Hepatic stellate cell (primary cell): ENCODE measurements around the gene KANSL1.
"Not testable (repeated sequence)": the region's sequence is repeated elsewhere in the genome, so short reads cannot be mapped to it uniquely, and the experiment has no call there.

Experiments used
- DNase-seq: peaks from one replicate; pipeline ENCODE4 v3.0.0; 2011; ENCODE audit warnings: low spot score

Gene KANSL1

DNA sequence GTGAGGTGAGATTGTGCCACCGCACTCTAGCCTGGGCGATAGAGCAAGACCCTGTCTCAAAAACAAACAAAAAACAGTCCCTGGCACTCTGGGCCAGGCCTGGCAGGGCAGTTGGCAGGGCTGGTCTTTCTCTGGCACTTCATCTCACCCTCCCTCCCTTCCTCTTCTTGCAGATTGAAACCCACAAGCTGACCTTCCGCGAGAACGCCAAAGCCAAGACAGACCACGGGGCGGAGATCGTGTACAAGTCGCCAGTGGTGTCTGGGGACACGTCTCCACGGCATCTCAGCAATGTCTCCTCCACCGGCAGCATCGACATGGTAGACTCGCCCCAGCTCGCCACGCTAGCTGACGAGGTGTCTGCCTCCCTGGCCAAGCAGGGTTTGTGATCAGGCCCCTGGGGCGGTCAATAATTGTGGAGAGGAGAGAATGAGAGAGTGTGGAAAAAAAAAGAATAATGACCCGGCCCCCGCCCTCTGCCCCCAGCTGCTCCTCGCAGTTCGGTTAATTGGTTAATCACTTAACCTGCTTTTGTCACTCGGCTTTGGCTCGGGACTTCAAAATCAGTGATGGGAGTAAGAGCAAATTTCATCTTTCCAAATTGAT, 169.3 kb downstream of the KANSL1 start:
- DNase-seq, result no peak

DNA sequence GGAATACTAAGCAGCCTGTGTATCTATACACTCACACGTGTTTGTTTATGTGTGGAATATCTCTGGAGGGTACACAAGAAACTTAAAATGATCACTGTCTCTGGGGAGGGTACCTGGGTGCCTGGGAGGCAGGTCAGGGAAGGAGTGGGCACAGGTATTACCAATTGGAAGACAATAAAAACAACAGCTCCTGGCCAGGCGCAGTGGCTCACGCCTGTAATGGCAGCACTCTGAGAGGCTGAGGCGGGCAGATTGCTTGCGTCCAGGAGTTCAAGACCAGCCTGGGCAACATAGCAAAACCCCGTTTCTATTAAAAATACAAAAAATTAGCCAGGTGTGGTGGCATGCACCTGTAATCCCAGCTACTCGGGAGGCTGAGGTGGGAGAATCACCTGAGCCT, 169.9 kb downstream of the KANSL1 start:
- not testable (repeated sequence) for DNase-seq

DNA sequence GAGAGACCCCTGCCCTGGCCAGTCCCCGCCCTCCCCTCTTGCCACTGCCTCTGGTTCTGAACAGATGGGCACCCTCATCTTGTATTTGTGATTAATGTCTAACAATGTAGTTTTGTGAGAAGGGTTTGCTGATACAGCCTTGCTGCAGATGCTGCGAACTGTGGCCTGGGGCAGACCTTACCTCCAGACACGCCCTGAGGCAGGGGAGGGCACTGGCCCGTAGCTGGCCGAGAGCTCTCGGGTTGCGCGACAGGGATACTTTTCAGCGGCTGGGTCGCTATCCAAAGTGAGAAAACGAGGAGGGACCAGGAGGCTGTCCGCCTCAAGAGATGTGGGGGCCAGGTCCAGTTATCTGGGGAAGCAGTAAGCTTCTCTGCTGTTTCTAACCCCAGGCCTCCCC, 172.2 kb downstream of the KANSL1 start:
- DNase-seq, result no peak

DNA sequence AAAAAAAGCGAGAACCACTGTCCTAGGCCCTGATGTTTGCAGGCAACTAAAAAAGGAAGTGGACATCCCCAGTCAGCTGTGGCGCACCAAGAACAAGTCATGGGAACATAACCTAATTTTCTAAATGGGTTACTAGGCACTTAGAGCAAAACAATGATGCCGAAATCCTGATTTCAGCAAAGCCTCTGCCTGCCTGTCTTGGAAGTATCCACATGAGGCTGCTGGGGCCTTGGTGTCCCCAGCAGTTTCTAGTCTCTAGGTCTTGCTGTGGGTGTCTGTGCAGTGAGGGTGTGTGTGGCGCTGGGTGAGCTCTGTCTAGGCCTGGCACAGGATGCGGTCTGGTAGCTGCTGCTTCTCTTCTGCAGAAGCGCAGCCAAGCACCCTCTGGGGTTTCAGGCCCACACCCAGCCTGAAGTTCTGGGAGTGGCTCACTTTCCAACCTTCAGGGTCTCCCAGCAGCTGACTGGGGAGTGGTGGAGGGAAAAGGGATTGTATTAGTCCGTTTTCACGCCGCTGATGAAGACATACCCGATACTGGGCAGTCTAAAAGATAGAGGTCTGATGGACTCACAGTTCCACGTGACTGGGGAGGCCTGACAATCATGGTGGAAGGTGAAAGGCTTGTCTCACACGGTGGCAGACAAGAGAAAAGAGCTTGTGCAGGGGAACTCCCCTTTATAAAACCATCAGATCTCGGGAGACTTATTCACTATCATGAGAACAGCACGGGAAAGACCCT, 173.0 kb downstream of the KANSL1 start:
- no peak for DNase-seq

DNA sequence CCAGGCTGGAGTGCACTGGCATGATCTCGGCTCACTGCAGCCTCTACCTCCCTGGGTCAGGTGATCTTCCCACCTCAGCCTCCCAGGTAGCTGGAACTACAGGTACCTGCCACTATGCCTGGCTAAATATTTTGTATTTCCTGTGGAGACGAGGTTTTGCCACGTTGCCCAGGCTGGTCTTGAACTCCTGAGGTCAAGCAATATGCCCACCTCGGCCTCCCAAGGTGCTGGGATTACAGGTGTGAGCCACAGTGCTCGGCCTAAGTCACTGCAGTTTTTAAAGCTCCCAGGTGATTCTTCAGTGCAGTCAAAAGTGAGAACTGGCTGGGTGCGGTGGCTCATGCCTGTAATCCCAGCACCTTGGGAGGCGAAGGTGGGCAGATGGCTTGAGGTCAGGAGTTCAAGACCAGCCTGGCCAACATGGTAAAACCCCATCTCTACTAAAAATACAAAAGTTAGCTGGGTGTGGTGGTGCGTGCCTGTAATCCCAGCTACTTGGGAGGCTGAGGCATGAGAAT, 173.8 kb downstream of the KANSL1 start:
- DNase-seq, result not testable (repeated sequence)

DNA sequence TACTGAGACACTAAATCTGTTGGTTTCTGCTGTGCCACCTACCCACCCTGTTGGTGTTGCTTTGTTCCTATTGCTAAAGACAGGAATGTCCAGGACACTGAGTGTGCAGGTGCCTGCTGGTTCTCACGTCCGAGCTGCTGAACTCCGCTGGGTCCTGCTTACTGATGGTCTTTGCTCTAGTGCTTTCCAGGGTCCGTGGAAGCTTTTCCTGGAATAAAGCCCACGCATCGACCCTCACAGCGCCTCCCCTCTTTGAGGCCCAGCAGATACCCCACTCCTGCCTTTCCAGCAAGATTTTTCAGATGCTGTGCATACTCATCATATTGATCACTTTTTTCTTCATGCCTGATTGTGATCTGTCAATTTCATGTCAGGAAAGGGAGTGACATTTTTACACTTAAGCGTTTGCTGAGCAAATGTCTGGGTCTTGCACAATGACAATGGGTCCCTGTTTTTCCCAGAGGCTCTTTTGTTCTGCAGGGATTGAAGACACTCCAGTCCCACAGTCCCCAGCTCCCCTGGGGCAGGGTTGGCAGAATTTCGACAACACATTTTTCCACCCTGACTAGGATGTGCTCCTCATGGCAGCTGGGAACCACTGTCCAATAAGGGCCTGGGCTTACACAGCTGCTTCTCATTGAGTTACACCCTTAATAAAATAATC, 179.6 kb downstream of the KANSL1 start:
- DNase-seq, result peak; percentile 88

DNA sequence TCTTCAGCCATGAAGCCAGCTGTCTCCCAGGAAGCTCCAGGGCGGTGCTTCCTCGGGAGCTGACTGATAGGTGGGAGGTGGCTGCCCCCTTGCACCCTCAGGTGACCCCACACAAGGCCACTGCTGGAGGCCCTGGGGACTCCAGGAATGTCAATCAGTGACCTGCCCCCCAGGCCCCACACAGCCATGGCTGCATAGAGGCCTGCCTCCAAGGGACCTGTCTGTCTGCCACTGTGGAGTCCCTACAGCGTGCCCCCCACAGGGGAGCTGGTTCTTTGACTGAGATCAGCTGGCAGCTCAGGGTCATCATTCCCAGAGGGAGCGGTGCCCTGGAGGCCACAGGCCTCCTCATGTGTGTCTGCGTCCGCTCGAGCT, 180.1 kb downstream of the KANSL1 start:
- DNase-seq, result no peak

DNA sequence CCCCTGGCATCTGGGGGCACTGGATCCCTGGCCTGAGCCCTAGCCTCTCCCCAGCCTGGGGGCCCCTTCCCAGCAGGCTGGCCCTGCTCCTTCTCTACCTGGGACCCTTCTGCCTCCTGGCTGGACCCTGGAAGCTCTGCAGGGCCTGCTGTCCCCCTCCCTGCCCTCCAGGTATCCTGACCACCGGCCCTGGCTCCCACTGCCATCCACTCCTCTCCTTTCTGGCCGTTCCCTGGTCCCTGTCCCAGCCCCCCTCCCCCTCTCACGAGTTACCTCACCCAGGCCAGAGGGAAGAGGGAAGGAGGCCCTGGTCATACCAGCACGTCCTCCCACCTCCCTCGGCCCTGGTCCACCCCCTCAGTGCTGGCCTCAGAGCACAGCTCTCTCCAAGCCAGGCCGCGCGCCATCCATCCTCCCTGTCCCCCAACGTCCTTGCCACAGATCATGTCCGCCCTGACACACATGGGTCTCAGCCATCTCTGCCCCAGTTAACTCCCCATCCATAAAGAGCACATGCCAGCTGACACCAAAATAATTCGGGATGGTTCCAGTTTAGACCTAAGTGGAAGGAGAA, 180.6 kb downstream of the KANSL1 start:
- DNase-seq, result no peak

DNA sequence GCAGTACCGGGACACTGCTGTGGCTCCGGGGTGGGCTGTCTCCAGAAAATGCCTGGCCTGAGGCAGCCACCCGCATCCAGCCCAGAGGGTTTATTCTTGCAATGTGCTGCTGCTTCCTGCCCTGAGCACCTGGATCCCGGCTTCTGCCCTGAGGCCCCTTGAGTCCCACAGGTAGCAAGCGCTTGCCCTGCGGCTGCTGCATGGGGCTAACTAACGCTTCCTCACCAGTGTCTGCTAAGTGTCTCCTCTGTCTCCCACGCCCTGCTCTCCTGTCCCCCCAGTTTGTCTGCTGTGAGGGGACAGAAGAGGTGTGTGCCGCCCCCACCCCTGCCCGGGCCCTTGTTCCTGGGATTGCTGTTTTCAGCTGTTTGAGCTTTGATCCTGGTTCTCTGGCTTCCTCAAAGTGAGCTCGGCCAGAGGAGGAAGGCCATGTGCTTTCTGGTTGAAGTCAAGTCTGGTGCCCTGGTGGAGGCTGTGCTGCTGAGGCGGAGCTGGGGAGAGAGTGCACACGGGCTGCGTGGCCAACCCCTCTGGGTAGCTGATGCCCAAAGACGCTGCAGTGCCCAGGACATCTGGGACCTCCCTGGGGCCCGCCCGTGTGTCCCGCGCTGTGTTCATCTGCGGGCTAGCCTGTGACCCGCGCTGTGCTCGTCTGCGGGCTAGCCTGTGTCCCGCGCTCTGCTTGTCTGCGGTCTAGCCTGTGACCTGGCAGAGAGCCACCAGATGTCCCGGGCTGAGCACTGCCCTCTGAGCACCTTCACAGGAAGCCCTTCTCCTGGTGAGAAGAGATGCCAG, 181.3 kb downstream of the KANSL1 start:
- no peak for DNase-seq

DNA sequence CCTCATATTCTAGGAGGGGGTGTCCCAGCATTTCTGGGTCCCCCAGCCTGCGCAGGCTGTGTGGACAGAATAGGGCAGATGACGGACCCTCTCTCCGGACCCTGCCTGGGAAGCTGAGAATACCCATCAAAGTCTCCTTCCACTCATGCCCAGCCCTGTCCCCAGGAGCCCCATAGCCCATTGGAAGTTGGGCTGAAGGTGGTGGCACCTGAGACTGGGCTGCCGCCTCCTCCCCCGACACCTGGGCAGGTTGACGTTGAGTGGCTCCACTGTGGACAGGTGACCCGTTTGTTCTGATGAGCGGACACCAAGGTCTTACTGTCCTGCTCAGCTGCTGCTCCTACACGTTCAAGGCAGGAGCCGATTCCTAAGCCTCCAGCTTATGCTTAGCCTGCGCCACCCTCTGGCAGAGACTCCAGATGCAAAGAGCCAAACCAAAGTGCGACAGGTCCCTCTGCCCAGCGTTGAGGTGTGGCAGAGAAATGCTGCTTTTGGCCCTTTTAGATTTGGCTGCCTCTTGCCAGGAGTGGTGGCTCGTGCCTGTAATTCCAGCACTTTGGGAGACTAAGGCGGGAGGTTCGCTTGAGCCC, 182.5 kb downstream of the KANSL1 start:
- DNase-seq, result no peak

DNA sequence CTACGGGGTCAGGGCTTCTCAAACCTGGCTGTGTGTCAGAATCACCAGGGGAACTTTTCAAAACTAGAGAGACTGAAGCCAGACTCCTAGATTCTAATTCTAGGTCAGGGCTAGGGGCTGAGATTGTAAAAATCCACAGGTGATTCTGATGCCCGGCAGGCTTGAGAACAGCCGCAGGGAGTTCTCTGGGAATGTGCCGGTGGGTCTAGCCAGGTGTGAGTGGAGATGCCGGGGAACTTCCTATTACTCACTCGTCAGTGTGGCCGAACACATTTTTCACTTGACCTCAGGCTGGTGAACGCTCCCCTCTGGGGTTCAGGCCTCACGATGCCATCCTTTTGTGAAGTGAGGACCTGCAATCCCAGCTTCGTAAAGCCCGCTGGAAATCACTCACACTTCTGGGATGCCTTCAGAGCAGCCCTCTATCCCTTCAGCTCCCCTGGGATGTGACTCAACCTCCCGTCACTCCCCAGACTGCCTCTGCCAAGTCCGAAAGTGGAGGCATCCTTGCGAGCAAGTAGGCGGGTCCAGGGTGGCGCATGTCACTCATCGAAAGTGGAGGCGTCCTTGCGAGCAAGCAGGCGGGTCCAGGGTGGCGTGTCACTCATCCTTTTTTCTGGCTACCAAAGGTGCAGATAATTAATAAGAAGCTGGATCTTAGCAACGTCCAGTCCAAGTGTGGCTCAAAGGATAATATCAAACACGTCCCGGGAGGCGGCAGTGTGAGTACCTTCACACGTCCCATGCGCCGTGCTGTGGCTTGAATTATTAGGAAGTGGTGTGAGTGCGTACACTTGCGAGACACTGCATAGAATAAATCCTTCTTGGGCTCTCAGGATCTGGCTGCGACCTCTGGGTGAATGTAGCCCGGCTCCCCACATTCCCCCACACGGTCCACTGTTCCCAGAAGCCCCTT, 183.3 kb downstream of the KANSL1 start:
- peak; percentile 90 for DNase-seq

DNA sequence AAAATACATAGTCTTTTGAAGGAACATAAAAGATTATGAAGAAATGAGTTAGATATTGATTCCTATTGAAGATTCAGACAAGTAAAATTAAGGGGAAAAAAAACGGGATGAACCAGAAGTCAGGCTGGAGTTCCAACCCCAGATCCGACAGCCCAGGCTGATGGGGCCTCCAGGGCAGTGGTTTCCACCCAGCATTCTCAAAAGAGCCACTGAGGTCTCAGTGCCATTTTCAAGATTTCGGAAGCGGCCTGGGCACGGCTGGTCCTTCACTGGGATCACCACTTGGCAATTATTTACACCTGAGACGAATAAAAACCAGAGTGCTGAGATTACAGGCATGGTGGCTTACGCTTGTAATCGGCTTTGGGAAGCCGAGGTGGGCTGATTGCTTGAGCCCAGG, 184.6 kb downstream of the KANSL1 start:
- DNase-seq, result no peak

DNA sequence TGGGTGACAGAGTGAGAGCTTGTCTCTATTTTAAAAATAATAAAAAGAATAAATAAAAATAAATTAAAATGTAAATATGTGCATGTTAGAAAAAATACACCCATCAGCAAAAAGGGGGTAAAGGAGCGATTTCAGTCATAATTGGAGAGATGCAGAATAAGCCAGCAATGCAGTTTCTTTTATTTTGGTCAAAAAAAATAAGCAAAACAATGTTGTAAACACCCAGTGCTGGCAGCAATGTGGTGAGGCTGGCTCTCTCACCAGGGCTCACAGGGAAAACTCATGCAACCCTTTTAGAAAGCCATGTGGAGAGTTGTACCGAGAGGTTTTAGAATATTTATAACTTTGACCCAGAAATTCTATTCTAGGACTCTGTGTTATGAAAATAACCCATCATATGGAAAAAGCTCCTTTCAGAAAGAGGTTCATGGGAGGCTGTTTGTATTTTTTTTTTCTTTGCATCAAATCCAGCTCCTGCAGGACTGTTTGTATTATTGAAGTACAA, 185.7 kb downstream of the KANSL1 start:
- DNase-seq, result no peak

DNA sequence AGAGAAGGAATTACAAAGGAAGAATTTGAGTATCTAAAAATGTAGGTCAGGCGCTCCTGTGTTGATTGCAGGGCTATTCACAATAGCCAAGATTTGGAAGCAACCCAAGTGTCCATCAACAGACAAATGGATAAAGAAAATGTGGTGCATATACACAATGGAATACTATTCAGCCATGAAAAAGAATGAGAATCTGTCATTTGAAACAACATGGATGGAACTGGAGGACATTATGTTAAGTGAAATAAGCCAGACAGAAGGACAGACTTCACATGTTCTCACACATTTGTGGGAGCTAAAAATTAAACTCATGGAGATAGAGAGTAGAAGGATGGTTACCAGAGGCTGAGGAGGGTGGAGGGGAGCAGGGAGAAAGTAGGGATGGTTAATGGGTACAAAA, 187.1 kb downstream of the KANSL1 start:
- not testable (repeated sequence) for DNase-seq

DNA sequence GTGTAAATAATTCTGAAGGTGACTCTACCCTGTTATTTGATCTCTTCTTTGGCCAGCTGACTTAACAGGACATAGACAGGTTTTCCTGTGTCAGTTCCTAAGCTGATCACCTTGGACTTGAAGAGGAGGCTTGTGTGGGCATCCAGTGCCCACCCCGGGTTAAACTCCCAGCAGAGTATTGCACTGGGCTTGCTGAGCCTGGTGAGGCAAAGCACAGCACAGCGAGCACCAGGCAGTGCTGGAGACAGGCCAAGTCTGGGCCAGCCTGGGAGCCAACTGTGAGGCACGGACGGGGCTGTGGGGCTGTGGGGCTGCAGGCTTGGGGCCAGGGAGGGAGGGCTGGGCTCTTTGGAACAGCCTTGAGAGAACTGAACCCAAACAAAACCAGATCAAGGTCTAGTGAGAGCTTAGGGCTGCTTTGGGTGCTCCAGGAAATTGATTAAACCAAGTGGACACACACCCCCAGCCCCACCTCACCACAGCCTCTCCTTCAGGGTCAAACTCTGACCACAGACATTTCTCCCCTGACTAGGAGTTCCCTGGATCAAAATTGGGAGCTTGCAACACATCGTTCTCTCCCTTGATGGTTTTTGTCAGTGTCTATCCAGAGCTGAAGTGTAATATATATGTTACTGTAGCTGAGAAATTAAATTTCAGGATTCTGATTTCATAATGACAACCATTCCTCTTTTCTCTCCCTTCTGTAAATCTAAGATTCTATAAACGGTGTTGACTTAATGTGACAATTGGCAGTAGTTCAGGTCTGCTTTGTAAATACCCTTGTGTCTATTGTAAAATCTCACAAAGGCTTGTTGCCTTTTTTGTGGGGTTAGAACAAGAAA, 189.1 kb downstream of the KANSL1 start:
- DNase-seq, result no peak

DNA sequence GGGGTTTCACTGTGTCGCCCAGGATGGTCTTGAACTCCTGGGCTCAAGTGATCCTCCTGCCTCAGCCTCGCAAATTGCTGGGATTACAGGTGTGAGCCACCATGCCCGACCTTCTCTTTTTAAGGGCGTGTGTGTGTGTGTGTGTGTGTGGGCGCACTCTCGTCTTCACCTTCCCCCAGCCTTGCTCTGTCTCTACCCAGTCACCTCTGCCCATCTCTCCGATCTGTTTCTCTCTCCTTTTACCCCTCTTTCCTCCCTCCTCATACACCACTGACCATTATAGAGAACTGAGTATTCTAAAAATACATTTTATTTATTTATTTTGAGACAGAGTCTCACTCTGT, 190.3 kb downstream of the KANSL1 start:
- DNase-seq, result no peak

DNA sequence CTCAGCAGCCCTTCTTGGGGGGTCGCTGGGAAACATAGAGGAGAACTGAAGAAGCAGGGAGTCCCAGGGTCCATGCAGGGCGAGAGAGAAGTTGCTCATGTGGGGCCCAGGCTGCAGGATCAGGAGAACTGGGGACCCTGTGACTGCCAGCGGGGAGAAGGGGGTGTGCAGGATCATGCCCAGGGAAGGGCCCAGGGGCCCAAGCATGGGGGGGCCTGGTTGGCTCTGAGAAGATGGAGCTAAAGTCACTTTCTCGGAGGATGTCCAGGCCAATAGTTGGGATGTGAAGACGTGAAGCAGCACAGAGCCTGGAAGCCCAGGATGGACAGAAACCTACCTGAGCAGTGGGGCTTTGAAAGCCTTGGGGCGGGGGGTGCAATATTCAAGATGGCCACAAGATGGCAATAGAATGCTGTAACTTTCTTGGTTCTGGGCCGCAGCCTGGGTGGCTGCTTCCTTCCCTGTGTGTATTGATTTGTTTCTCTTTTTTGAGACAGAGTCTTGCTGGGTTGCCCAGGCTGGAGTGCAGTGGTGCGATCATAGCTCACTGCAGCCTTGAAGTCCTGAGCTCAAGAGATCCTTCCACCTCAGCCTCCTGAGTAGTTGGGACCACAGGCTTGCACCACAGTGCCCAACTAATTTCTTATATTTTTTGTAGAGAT, 190.8 kb downstream of the KANSL1 start:
- peak; percentile 74 for DNase-seq

DNA sequence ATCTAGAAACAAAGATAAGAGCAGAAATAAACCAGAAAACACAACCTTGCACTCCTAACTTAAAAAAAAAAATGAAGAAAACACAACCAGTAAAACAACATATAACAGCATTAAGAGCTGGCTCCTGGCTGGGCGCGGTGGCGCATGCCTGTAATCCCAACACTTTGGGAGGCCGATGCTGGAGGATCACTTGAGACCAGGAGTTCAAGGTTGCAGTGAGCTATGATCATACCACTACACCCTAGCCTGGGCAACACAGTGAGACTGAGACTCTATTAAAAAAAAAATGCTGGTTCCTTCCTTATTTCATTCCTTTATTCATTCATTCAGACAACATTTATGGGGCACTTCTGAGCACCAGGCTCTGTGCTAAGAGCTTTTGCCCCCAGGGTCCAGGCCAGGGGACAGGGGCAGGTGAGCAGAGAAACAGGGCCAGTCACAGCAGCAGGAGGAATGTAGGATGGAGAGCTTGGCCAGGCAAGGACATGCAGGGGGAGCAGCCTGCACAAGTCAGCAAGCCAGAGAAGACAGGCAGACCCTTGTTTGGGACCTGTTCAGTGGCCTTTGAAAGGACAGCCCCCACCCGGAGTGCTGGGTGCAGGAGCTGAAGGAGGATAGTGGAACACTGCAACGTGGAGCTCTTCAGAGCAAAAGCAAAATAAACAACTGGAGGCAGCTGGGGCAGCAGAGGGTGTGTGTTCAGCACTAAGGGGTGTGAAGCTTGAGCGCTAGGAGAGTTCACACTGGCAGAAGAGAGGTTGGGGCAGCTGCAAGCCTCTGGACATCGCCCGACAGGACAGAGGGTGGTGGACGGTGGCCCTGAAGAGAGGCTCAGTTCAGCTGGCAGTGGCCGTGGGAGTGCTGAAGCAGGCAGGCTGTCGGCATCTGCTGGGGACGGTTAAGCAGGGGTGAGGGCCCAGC, 191.6 kb downstream of the KANSL1 start:
- DNase-seq, result no peak
